Gastroesophageal sphincter (tissue), 4 donors: Measurements from ENCODE around the gene MSRB1. TPM values are rescaled to one million over a fixed set of nuclear protein-coding genes. Genes with fewer than 3 reads are reported as not detected.
A peak's percentile ranks its signal among the peaks of the same experiment; 100 is the strongest.
"Not testable (repeated sequence)": the region's sequence is repeated elsewhere in the genome, so short reads cannot be mapped to it uniquely, and the experiment has no call there.

Source experiments
- ATAC-seq: fragments of 150-250 bp; one replicate; pipeline ENCODE4 v1.9.1; 2016; ENCODE audit warnings: mild to moderate bottlenecking, moderate library complexity
- H3K27ac ChIP-seq, 4 donors: fragments of 200-600 bp; sonication (generic) in 3 of 4; 1 replicate in 3 of 4; 2 replicates in 1 of 4; pipeline ENCODE4 v1.5.1; 2016 to 2019
- H3K27me3 ChIP-seq: fragments of 200-600 bp; sonication (generic); one replicate; pipeline ENCODE4 v1.5.1; 2019
- H3K36me3 ChIP-seq, 2 donors: fragments of 200-600 bp; sonication (generic); one replicate each; pipeline ENCODE4 v1.5.1; 2019; ENCODE audit warnings: control low read depth in 1 of 2
- H3K4me1 ChIP-seq, 3 donors: fragments of 200-600 bp; sonication (generic); 1 replicate in 2 of 3; 2 replicates in 1 of 3; pipeline ENCODE4 v1.5.1; 2016 to 2019; ENCODE audit warnings: control low read depth in 2 of 3
- H3K4me3 ChIP-seq, 2 donors: fragments of 200-600 bp; sonication (generic); one replicate each; pipeline ENCODE4 v1.5.1; 2019; ENCODE audit warnings: mild to moderate bottlenecking in 1 of 2, moderate library complexity in 1 of 2
- H3K9me3 ChIP-seq, 3 donors: fragments of 200-600 bp; sonication (generic); one replicate each; pipeline ENCODE4 v1.5.1; 2017 to 2019; ENCODE audit warnings: control low read depth in 2 of 3
- CTCF ChIP-seq, 4 experiments: fragments of 200-600 bp in 2 of 4; fragments of 450-650 bp in 2 of 4; sonication (generic) in 1 of 4; IDR thresholded peaks; one replicate each; pipeline ENCODE4 v1.5.1; 2017 to 2019; ENCODE audit warnings: antibody characterized with exemption in 4 of 4, mild to moderate bottlenecking in 2 of 4, moderate library complexity in 2 of 4
- EP300 ChIP-seq: sonication (generic); formaldehyde crosslinking; IDR thresholded peaks from one replicate; pipeline ENCODE4 v1.6.1; 2017; ENCODE audit warnings: antibody characterized with exemption, mild to moderate bottlenecking
- POLR2A ChIP-seq, 2 donors: fragments of 450-650 bp; IDR thresholded peaks; one replicate each; pipeline ENCODE4 v1.6.1; 2017; ENCODE audit warnings: antibody characterized with exemption in 2 of 2, mild to moderate bottlenecking in 2 of 2, moderate library complexity in 1 of 2
- POLR2AphosphoS5 ChIP-seq: sonication (generic); formaldehyde crosslinking; IDR thresholded peaks from one replicate; pipeline ENCODE4 v1.6.1; 2017; ENCODE audit warnings: antibody characterized with exemption
- WGBS, 2 donors: methylation state at CpG; one replicate each; pipeline ENCODE4 v1.1.5; 2018; ENCODE audit warnings: low coverage in 1 of 2; 5-methylcytosine and 5-hydroxymethylcytosine counted together
- total RNA-seq, 4 donors: library from RNA; depleted of rRNA; stranded (reverse); fragments of >200 nt; gene quantifications; one replicate each; pipeline ENCODE4 v1.1.0, GENCODE V29; 2016

MSRB1 gene
- total RNA-seq, 4 donors from 2014 or later = 23.8 to 53.7 (median 44.8) TPM

- H3K9me3 ChIP-seq = no peaks in the 10 kb centered on the region
- 0% methylated on average over 24 of the region's 97 CpGs; no CpG with 5 or more reads in 1 of the 2 donors for WGBS, 2 donors
- H3K27me3 ChIP-seq = no peaks in the 10 kb centered on the region
- H3K4me3 ChIP-seq = peak within 1 kb of the TSS; percentile 50 to 93
- peaks cover 0 to 54% (median 21%) of the 10 kb centered on the region in 3 donors for H3K4me1 ChIP-seq
- H3K36me3 ChIP-seq = peaks cover 0 to 27% of the 10 kb centered on the region in 2 donors
- peak within 1 kb of the TSS; percentile 85 to 99 (median 98) for H3K27ac ChIP-seq
- peak; percentile 99 for ATAC-seq
- TF ChIP-seq POLR2A (IDR thresholded peaks at IDR 0.05) (peak; percentile 98 to 99), CTCF (IDR thresholded peaks at IDR 0.05) (peak in 1 of 4 experiments; percentile 32), EP300 (no peak), POLR2AphosphoS5 (peak; percentile 100)
Observed at GRCh38 chr16:1964506-1965395, 21.8 kb upstream of the MSRB1 start, which contains the start of gene RPS2. TSS of gene RPS2 (minus strand) at chr16:1964826. CDS start at chr16:1964625, 201 bp downstream.

DNA sequence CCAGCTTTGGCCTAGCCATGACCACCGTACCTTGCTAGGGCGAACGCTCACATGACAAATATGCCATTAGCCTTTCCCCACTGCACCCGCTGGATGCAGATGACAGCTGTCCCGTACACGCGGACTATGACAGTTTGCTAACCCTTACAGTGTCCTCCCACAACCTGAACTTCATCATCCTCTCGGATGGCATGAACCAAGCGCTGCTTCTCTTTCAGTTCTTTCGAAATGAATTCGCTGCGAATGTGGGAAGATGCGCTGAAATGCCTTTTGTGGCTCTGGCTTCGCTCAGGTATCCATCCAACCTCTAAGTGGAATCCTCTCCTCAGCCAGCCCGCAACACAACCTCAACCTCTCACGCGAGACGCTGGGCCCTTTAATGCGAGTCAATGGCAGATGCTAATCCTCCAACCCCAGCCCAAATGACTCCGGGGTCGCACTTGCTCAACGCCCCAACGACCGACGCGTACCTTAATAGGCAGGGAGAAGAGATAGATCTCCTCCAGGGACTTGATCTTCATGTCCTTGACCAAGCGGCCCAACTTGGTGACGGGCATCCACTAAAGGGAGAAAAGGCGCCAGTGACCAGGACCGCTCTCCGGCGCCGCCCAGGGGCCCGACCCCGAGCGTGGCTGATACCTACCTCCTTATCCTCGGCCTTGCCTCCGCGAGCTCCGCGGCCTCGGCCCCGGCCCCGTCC is 21.0 kb upstream of the MSRB1 start:
- Histone ChIP-seq H3K36me3 (peaks cover 0 to 27% of the 10 kb centered on the region in 2 donors), H3K4me1 (peaks cover 0 to 59% (median 22%) of the 10 kb centered on the region in 3 donors), H3K9me3 (no peaks in the 10 kb centered on the region), H3K4me3 (peak overlapping the region; percentile 50 to 93), H3K27ac (peak overlapping the region; percentile 85 to 99 (median 98)), H3K27me3 (no peaks in the 10 kb centered on the region)
- no peak for TF ChIP-seq POLR2A (IDR thresholded peaks at IDR 0.05)
- TF ChIP-seq CTCF (IDR thresholded peaks at IDR 0.05) = peak in 2 of 4 experiments; percentile 19 to 46
- WGBS, 2 donors = 28 to 39% methylated on average over 11 to 14 of the region's 44 CpGs
- peak; percentile 2 for ATAC-seq

DNA sequence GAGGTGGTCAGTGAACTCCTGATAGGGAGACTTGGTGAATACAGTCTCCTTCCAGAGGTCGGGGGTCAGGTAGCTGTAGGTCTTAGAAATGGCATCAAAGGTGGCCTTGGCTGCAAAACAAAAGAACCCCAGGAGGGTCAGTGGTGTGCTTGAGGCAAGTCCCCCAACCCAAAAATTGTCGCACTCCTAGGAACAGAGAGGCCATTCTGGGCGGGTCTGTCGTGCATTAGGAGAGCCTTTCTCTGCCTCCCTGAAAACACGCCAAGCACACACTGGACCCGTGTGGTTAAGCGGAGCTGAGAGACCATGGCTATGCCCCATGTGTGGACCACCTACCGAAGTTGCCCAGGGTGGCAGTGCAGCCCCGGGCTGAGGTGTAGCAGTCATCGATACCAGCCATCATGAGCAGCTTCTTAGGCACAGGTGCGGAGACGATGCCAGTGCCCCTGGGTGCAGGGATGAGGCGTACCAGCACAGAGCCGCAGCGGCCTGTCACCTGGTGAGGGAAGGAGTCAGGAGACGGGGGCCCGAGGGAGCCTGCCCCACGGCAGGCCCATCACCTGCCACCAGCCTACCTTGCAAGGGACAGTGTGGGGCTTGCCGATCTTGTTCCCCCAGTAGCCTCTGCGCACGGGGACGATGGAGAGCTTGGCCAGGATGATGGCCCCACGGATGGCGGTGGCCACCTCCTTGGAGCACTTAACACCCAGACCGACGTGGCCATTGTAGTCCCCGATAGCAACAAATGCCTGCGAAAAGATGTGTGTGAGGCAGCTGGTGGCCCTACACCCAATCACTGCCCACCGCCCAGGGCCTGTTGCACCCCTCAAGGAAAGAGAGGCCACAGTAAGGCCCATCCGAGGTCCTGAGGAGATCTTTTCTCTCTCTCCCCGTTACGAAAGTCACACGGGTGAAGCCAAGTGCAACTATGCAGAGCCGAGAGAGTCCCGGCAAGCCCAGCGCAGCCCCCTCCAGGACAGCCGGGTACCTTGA is 19.5 kb upstream of the MSRB1 start:
- H3K9me3 ChIP-seq, H3K4me3 ChIP-seq, ATAC-seq, H3K27me3 ChIP-seq: not testable (repeated sequence)
- Histone ChIP-seq H3K4me1 (peaks cover 0 to 63% (median 26%) of the 10 kb centered on the region in 3 donors), H3K36me3 (peaks cover 0 to 27% of the 10 kb centered on the region in 2 donors), H3K27ac (peak overlapping the region in 1 of 4 donors; percentile 99)
- 40 to 93% methylated on average over 1 to 3 of the region's 37 CpGs for WGBS, 2 donors

- Histone ChIP-seq H3K27ac (peak overlapping the region in 1 of 4 donors; percentile 12), H3K27me3 (no peaks in the 10 kb centered on the region), H3K4me1 (peaks cover 0 to 63% (median 26%) of the 10 kb centered on the region in 3 donors), H3K9me3 (no peaks in the 10 kb centered on the region), H3K36me3 (peaks cover 0 to 27% of the 10 kb centered on the region in 2 donors), H3K4me3 (no peak overlapping the region)
- ATAC-seq = no peak
- 71 to 83% methylated on average over 1 to 3 of the region's 6 CpGs for WGBS, 2 donors
- TF ChIP-seq EP300 (no peak), POLR2AphosphoS5 (no peak), POLR2A (IDR thresholded peaks at IDR 0.05) (no peak), CTCF (IDR thresholded peaks at IDR 0.05) (no peak)
Observed at GRCh38 chr16:1961651-1962067, 18.7 kb upstream of the MSRB1 start.
